Hematopoietic multipotent progenitor cell treated with erythropoietin and hydrocortisone succinate and interleukin-3 and kit ligand, for 8 days (in vitro differentiated cells): ENCODE results near the gene DNAJC30.
"Not testable (repeated sequence)": the region's sequence is repeated elsewhere in the genome, so short reads cannot be mapped to it uniquely, and the experiment has no call there.

Experiments
- DNase-seq: peaks from one replicate; pipeline ENCODE4 v3.0.0-alpha.2; 2015

The DNAJC30 gene

DNA sequence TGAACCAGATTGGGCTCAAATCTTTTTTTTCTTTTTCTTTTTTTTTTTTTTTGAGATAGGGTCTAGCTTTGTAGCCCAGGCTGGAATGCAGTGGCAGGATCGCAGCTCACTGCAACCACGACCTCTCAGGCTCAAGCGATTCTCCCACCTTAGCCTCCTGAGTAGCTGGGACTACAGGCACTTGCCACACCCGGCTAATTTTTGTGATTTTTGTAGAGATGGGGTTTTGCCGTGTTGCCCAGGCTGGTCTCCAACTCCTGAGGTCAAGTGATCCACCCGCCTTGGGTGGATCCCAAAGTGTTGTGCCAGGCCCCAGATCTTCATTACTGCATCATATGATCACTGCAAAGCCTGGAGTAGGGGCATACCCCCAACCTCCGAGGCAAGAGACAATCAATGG lies 2.8 kb downstream of the DNAJC30 start:
- no peak for DNase-seq

DNA sequence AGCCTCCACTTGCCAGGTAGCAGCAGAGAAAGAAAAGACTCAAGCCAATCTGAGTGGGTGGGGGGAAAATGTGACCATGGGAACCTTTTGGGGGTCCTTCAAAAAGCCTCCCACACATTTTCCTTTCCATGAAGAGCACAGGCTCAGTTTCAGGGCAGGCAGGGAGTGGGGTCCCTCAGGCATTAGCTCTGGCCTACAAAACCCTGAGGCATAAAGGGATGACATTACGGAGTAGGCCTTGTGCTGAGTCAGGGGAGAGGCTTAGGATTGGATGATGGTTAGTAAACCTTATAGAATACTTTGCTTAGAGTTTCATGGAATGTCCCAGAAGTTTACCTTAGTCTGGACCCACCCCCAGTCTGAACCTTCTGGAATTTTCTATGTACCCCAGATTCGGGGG lies 3.5 kb downstream of the DNAJC30 start:
- no peak for DNase-seq

DNA sequence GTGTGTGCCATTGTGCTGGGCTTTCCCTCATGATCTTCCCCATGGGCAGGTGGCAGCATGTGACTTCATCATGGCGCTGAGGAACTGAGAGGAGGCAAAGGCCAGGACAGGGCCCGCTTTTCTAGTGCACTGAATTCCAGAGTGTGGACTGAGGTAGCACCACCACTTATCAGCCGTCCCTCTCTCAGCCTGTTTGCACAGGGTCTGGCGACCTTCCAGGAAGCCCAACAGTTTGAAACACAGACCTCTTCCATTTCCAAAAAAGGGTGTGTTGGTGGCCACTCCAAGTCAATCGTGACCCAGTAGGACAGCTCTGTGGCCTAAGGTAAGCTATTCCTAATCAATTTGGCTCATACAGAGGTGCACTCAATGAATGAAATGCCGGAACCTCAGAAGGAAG lies 4.4 kb downstream of the DNAJC30 start:
- DNase-seq, result peak; percentile 46

DNA sequence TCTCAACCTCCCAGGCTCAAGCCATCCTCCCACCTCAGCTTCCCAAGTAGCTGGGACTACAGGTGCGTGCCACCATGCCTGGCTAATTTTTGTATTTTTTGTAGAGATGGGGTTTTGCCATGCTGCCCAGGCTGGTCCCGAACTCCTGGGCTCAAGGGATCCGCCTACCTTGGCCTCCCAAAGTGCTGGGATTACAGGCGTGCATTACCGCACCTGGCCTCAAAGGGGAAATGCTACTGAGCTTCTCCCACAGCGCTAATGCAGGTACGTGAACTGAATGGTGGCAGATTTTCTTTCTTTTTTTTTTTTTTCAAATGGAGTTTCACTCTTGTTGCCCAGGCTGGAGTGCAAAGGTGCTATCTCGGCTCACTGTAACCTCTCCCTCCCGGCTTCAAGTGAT lies 7.2 kb downstream of the DNAJC30 start:
- not testable (repeated sequence) for DNase-seq

DNA sequence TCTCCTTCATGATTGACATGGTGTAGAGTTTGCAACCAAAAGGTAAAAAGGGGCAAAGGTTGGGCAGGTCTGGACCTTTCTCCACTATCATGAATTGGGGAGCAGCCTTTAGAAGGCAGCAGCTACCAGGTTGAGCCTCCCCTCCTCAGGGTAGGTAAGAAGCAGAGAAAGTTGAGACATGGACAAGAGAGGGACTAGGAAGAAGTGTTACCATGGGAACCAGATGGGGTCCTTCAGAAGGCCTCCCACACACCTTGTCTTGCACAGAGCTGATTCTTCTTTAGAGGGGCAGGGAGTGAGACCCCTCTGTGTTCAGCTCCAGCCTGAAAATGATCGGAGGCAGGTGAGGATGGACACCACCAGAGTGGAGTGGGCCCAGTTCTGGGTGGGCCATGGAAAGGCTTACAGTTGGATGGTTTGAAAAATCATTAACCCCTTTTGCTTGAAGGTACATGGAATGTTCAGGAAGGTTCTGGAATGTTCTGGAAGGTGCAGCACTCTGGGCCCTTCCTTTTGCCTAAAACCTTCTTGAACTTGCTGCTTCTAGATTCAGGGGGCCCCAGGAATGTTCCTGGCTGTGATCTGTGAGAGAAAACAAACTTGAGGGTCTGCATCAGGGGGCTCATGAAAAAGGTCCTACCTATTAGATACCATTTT lies 8.7 kb downstream of the DNAJC30 start:
- no peak for DNase-seq

DNA sequence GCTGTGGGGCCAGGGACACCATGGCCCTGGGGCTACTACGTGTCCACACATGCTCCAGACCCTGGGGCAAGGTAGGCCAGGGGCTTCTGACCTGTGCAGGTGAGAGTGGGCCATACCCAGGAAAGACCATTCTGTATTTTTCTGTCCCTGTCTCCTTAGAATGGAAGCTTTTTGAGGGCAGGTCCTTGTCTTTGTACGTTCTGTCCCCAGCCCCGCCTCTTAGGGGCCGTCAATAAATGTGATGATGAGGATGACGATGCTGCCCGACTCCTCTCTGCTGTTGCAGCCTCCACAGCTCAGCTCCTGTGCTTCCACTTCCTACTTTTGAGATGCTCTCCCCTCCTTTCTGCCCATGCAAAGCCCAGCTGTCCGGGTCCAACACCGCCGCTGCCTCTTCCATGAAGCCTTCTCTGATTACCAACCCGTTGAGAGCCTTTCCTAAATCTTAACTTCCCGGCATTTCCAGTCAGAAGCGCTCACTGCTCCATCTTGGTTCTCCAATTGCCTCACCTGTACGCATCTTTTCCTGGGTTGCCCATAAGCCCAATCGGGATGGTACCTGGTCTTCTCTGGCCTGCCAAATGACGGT lies 11.3 kb downstream of the DNAJC30 start:
- DNase-seq, result no peak

DNA sequence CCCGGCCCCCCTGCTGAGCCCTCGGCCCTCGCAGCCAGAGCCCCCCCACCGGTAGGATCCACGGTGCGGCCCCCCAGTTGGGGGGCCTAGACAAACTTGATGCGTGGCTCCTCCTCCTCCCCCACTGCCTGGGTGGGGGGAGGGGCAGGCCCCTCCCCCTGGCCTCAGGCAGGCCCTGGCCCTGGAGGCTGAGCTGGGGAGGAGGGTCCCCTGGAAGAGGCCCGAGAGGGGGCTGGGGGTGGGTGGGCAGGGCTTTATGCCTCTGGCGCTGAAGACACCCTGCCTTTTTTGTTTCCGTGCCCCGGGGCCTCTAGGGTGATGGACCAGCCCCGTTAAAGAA lies 12.0 kb downstream of the DNAJC30 start:
- DNase-seq, result no peak

DNA sequence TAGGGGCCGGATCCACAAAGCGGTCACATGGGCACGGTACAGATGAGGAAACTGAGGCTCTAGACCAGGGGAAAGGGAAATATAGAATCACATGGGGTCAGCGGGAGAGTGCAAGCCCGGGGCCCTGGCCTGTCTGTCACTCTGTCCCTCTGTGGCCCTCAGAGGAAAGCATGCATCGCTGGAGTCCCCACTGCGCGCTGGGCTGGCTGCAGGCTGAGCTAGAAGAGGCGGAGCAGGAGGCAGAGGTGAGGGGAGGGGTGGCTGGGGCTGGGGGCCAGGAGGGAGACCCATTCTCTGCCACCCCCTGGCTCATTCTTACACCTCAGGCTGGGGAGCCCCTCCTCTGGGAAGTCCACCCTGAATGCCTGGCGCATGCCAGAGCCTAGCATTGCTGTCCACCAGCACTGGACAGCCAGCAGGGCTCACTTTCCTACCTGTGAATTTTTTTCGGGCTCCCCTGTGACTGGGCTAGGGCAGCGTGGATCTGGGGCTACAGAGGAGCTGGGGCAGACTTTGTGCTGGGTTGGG lies 13.3 kb downstream of the DNAJC30 start:
- no peak for DNase-seq

DNA sequence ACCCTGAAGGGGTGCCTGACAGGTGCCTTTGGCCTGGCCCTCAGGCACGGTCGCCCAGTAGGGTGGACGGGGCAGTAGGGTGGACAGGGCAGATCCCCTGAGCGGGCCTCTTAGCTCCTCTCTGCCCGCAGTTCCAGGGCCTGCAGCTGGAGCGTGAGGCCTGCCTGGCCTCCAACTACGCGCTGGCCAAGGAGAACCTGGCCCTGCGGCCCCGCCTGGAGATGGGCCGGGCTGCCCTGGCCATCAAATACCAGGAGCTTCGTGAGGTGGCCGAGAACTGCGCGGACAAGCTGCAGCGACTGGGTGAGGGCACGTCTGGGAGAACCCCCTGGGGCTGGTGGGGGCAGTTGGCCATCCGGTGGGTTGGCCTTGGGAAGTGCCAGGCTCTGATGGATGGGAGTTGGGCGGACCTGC lies 14.0 kb downstream of the DNAJC30 start:
- DNase-seq, result no peak

DNA sequence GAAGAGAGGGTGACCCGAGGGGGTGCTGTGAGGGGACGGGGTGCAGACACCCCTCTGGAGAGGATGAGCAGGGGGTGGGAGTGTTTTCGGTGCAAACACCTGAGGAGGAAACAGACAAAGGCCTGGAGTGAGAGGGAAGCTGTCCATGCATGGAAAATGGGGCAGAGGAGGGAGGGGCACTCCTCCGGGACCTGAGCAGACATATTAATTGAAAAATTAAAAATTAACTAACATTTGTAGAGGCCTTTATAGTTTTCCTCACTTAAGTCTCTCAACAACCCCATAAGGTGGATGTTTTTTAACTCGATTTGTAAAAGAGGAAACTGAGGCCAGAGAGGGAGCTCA lies 14.4 kb downstream of the DNAJC30 start:
- no peak for DNase-seq

DNA sequence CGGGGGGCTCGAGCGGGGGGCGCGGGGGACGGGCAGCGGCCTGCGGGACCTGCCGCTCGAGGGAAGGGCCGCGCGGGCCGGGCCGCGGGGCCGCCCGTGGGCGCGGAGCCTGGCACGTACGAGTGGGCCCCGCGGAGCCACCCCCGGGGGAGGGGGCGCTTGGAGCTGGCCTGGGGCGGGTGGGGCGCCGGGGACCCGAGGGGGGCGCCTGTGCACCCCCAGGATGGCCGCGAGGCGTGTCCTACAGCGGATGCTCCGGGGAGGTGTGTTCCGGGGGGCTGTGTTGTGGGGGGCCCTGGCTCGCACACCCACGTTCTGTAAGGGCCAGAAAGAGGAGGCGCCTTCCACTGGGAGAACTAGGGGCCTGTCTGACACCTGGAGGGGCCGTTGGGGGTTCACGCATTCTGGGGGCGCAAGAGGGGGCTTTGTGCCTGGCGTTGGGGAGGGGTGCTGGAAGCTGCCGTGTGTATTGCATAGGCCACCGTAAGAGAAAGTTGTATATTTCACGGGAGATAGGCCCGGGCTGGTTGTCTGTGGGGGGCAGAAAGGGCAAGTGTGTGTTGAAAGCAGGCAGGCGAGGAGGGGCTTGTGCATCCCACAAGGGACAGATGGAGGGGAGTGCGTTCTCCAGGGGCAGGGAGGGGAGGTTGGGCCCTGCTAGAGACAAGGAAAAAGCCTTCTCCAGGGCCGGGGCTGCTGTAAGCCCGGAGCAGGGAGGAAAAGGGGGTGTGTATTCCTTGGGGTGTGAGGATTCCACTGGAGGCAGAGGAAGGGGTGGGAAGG lies 15.0 kb downstream of the DNAJC30 start:
- no peak for DNase-seq

DNA sequence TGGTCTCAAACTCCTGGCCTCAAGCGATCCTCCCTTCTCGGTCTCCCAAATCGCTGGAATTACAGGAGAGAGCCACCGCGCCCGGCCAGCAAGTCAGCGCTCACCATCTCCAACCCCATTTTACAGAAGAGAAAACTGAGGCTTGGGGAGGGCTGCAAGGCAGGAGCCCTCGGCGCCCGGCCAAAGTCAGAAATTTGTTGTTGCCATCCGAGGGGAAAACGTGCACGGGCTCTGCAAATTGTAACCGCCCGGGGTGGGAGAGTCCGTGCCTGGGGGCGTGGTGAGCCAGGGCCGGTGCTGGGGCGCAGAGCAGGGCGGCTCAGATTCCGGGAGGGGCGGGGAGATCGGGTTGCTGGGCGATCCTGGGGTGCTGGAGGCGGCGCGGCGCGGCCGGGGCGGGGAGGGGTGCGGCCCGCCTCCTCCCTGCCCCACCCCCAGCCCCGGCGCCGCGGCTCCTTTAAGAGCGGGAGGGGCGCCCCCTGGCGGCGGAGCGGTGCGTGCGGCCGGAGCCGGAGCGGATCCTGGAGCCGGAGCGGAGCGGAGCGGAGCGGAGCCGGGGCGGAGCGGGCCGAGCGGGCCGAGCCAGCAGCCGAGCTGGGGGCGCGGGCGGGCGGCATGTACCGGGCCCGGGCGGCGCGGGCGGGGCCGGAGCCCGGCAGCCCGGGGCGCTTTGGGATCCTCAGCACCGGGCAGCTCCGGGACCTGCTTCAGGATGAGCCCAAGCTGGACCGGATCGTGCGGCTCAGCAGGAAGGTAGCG lies 15.7 kb downstream of the DNAJC30 start, which contains the start of gene VPS37D:
Gene VPS37D, plus strand, starts transcription at position 488 of the 759 bp plus-strand sequence. Its CDS starts 128 bp downstream, at position 616.
- DNase-seq, result peak; percentile 87

DNA sequence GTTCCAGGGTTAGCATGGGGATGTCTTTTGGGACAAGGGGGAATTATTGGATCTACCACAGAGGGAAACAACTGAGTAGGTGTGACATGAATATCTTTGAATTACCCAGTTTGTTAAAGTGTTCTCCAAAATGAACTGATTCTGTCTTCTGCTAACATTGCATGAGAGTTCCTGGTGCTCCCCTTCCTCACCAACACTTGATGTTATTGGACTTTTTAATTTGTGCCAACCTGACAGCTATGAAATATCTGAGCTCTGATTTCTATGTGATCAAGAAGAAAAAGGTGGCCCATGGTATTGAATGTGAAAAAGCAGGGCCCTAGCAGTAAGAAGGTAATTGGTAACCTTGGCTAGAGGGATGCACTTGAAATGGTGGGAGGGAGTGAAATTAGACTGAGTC lies 20.2 kb downstream of the DNAJC30 start:
- no peak for DNase-seq

DNA sequence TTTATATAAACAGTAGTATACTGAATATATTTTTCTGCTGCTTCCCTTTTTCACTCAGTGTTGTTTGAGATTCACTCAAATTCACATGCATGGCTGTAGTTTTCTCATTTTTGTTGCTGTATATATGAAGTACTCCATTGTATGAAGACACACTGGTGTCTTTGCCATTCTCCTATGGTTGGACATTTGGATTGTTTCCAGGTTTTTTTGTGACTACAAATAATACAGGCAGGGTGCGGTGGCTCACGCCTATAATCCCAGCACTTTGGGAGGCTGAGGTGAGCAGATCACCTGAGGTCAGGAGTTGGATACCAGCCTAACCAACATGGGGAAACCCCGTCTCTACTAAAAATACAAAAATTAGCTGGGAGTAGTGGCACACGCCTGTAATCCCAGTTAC lies 22.7 kb downstream of the DNAJC30 start:
- not testable (repeated sequence) for DNase-seq

DNA sequence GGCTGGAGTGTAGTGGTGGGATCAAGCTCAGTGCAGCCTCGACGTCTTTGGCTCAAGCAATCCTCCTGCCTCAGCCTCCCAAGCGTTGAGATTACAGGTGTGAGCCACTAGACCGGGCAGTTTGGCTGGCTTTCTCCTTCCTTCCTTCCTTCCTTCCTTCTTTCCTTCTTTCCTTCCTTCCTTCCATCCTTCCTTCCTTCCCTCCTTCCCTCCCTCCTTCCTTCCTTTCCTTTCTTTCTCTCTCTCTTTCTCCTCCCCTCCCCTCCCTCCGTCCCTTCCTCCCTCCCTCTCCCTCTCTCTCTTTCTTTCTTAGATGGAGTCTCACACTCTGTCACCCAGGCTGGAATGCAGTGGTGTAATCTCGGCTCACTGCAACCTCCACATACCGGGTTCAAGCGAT lies 23.3 kb downstream of the DNAJC30 start:
- no peak for DNase-seq

DNA sequence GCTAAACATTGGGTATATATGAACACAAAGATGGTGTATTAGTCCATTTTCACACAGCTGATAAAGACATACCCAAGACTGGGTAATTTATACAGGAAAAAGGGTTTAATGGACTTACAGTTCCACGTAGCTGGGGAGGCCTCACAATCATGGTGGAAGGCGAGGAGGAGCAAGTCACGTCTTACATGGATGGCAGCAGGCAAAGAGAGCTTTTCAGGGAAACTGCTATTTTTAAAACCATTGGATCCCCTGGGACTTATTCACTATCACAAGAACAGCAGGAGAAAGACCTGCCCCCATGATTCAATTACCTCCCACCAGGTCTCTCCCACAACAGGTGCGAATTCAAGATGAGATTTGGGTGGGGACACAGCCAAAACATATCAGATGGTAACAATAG lies 27.9 kb downstream of the DNAJC30 start:
- DNase-seq, result not testable (repeated sequence)

DNA sequence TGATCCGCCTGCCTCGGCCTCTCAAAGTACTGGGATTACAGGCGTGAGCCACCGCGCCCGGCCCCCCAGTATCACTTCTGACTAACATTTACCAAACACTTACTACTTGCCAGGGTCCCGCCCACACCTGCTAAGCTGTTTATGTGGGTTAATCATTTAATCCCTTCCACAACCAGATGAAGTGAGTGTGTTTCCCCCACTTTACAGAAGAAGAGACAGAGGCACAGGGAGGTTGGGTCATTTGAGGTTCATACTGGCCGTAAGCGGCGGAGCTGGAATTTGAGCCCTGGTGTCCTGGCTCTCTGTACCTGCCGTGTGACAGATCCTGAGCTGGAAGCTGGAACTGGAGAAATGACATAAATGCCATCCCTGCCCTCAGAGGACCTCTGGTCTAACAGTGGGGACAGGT lies 30.7 kb downstream of the DNAJC30 start:
- no peak for DNase-seq

DNA sequence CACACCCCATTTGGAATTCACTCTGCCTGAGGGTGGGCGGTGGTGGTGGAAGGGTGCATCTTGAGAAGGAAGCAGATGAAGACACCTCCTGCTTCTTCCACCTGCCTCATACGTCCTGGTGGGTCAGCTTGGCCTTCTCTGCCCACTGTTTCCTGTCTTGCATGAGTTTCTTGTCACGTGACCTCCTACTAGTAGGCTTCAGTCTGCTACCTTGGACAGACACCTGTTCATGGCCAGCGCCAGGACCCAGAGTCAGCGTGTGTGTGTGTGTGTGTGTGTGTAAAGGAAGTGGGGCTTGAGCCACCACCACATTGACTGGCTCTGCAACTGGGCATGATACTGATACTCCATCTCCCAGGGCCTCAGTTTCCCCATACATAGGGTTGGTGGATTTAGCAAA lies 32.7 kb downstream of the DNAJC30 start:
- DNase-seq, result no peak

DNA sequence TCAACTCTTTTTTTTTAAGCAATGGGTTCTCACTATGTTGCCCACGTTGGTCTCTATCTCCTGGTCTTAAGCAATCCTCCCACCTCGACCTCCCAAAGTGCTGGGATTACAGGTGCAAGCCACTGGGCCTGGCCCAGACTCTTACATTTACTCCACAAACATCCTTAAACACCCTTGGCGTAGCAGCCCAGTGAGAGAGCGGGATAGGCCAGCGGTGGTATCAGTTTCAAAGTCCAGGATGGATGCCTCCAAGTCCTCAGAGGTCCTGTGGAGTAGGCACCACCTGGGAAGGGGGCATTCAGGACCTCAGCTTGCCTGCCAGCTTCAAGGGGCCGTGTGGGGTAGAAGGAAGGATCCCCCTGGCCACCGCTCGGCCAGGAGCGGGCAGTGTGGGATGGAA lies 33.7 kb downstream of the DNAJC30 start:
- no peak for DNase-seq

DNA sequence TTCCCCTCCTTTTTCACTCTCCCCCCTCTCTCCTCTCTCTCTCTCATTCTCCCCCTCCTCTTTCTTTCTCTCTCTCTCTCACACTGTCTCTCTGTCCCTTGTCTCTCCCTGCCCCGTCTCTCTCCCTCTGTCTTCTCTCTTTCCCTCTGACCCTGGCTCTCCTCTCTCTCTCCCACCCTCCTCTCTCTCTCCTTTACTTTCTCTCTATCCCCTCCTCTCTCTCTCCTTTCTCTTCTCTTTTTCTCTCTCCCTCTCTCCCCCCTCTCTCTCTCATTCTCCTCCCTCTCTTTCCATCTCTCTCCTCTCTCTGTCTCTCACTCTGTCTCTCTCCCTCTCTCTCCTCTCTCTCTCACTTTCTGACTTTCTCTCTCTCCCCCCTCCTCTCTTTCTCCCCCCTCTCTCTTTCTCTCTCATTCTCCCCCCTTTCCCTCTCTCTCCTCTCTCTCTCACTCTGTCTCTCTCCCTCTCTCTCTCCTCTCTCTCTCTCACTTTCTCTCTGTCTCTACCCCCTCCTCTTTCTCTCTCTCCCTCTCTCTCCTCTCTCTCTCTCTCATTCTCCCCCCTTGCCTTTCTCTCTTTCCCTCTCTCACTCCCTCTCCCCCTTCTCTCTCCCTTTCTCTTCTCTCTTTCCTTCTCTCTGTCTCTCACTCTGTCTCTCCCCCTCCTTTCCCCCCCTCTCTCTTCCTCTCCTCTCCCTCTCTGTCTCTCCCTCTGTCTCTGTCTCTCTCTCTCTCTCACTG lies 34.5 kb downstream of the DNAJC30 start:
- DNase-seq, result no peak

DNA sequence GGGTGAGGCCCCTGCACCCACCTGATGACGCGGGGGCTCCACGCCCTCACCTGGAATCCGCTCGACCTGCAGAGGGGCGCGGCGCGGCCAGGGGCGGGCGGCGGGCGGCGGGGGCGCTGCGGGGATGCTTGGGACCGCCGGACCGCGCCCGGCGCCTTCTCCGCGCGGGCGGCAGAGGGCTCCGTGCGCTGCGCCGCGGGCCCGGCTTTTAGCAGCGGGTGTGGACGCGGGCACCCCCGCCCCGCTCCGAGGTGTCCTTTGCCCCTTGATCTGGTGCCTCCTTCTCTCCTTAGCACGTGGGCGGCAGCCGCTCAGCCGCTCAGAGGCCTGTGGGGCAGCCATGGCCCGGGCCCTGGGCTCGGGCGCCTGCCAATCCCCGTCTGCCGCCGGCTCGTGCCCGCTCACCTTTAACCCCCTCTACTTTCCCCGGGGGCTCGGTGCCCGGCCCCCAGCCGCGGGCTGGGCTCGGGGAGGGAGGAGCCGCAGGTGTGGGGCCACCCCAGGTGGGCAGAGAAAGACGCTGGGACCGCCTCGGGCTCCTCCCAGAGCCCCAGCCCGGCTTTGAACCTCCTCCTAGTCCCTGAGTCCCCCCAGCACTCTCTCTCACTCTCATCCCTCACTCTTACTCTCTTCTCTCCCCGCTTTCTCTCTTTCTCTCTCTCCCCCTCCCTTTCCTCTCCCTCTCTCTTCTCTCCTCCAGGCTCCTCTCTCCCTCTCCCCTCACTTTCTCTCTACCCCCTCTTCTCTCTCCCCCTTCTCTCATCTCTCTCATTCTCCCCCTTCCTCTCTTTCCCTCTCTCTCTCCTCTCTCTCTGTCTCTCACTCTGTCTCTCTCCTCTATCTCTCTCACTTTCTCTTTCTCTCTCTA lies 35.3 kb downstream of the DNAJC30 start:
- no peak for DNase-seq
